Muscle layer of duodenum (tissue), 2 donors: ENCODE results near the gene BCL3.
A peak's percentile ranks its signal among the peaks of the same experiment; 100 is the strongest.

Experiments
- H3K27ac ChIP-seq: one replicate; pipeline ENCODE4 v1.7.0; 2013; ENCODE audit warnings: mild to moderate bottlenecking, low read length
- H3K27me3 ChIP-seq: one replicate; pipeline ENCODE4 v1.7.0; 2013; ENCODE audit warnings: low read depth, mild to moderate bottlenecking, control low read depth, low read length
- H3K36me3 ChIP-seq, 2 donors: one replicate each; pipeline ENCODE4 v1.7.0; 2013; ENCODE audit warnings: low read length in 2 of 2, control low read depth in 1 of 2, mild to moderate bottlenecking in 1 of 2; ENCODE audit not compliant: insufficient read depth in 2 of 2, control insufficient read depth in 1 of 2
- H3K4me1 ChIP-seq, 2 donors: one replicate each; pipeline ENCODE4 v1.7.0; 2013; ENCODE audit warnings: low read length in 2 of 2, mild to moderate bottlenecking in 2 of 2, control low read depth in 1 of 2, moderate library complexity in 1 of 2; ENCODE audit not compliant: insufficient read depth in 2 of 2, control insufficient read depth in 1 of 2
- H3K4me3 ChIP-seq, 2 donors: one replicate each; pipeline ENCODE4 v1.7.0; 2013; ENCODE audit warnings: low read length in 2 of 2, low read depth in 1 of 2, mild to moderate bottlenecking in 1 of 2
- H3K9me3 ChIP-seq, 2 donors: one replicate each; pipeline ENCODE4 v1.7.0; 2013; ENCODE audit warnings: low read length in 2 of 2, control low read depth in 1 of 2, mild to moderate bottlenecking in 1 of 2; ENCODE audit not compliant: control insufficient read depth in 1 of 2
- donor health status: healthy.

The BCL3 gene

DNA sequence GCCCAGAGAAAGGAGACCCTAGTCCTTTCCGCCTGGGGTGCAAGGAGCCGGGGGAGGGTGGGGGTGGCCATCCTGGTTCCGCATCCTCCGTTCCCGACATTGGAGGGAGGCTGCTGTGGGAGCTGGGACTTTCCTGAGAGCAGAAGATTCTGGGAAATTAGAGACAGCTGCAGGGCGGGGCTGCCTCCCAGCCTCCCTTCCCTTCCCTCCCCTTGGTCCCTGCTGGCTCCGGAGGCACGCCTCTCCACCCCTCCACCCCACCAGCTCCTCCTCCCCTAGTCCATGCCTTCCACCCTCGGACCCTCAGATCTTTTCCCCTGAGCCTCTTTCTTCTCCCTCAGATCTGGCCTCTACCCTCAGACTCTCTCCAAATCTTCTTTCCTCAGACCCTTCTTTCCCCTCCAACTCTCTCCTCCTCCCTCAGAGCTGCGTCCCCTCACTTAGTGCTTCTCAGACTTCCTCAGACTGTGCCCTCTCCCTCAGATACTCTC, 3.1 kb upstream of the BCL3 start:
- Histone ChIP-seq H3K36me3 (peaks cover 0 to 4% of the 10 kb centered on the region in 2 donors), H3K4me3 (peak overlapping the region; percentile 34 to 42), H3K4me1 (peaks cover 26 to 38% of the 10 kb centered on the region in 2 donors), H3K27me3 (no peaks in the 10 kb centered on the region), H3K9me3 (no peaks in the 10 kb centered on the region), H3K27ac (peak overlapping the region; percentile 92)

GRCh38 chr19:44745887-44746600, 2.5 kb upstream of the BCL3 start:
- H3K27ac ChIP-seq: peak overlapping the region; percentile 92
- H3K36me3 ChIP-seq: peaks cover 1 to 6% of the 10 kb centered on the region in 2 donors
- no peaks in the 10 kb centered on the region for H3K27me3 ChIP-seq
- H3K4me1 ChIP-seq: peaks cover 26 to 40% of the 10 kb centered on the region in 2 donors
- H3K9me3 ChIP-seq: no peaks in the 10 kb centered on the region
- peak overlapping the region in 1 of 2 donors; percentile 42 for H3K4me3 ChIP-seq

DNA sequence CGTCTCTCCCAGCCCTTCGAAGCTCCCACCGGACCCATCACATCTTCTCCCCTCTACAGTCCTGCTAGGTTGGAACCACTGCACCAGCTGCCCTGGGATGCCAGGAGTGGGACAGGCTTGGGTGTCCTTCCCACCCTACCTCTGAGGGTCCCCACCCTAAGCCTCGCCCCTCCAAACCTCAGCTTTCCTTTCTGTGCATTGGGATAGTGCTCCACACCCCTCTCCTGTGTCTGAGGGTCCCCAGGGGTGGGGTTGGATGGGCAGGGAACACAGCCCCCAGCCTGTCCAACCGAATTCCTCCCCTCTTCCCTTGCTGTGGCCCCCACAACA, 1.9 kb upstream of the BCL3 start:
- Histone ChIP-seq H3K27ac (peak overlapping the region; percentile 92), H3K36me3 (peaks cover 7 to 10% of the 10 kb centered on the region in 2 donors), H3K4me3 (peak overlapping the region; percentile 33 to 66), H3K4me1 (peaks cover 26 to 41% of the 10 kb centered on the region in 2 donors), H3K27me3 (no peaks in the 10 kb centered on the region), H3K9me3 (no peaks in the 10 kb centered on the region)

DNA sequence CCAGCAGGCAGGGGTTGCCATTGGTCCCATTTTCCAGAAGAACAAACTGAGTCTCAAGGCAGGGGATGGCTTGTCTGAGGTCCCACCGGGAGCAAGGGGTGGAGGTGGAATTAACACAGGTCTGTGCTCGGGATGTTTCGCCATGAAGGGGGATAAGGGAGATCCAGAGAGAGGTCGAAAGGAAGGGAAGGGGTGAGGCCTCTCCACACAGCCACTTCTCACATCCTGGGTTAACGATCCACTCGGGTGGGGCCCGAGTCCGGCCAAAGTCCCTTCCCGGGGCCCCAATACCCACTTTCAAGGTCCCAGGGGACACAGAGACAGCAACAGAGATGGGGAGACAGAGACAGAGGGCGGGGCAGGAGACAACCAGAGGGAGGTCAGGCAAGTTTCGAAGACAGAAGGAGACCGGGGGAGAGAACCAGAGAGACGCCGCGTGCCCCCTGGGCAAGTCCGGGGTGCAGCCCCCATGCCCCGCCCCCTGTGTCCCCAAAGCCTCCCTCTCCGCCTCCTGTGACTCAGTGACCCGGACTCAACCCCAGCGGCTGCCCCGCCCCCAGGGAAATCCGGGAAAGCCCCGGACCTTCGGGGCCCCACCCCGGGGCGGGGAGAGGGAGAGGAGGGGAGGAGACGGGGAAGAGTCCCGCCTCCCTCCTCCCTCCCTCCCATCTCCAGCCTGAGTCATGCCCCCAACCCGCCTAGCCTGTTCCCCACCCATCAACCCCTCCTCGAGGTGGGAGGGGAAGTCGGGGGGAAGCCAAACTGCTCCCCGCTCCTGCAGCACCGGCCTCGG, 1.4 kb upstream of the BCL3 start:
- Histone ChIP-seq H3K27me3 (no peaks in the 10 kb centered on the region), H3K36me3 (peaks cover 8 to 13% of the 10 kb centered on the region in 2 donors), H3K27ac (peak overlapping the region; percentile 99), H3K4me1 (peaks cover 24 to 40% of the 10 kb centered on the region in 2 donors), H3K4me3 (peak overlapping the region; percentile 66 to 87), H3K9me3 (no peaks in the 10 kb centered on the region)

- Histone ChIP-seq H3K9me3 (no peaks in the 10 kb centered on the region), H3K4me1 (peaks cover 23 to 37% of the 10 kb centered on the region in 2 donors), H3K36me3 (peaks cover 8 to 20% of the 10 kb centered on the region in 2 donors), H3K27ac (peak overlapping the region; percentile 99), H3K4me3 (peak overlapping the region; percentile 66 to 87), H3K27me3 (no peaks in the 10 kb centered on the region)
Observed at GRCh38 chr19:44747739-44748425, 626 bp upstream of the BCL3 start.

DNA sequence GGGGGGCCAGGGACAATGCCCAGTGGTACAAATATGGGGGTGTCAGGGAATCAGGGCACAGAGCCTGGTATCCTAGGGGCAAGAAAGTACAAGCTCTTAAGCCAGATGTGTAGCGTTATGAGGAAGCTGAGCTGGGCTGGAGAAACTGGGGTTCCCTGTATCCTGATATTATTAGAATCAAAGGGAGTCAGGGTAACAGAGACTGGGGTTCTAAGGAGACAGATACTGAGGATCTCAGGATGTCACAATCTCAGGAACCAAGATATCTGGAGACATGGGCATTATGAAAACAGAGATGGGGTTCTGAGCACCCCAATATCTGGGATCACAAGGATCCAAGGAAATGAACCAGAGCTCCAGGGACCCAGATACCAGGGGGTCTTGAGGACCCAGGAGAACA, 784 bp downstream of the BCL3 start:
- Histone ChIP-seq H3K27me3 (no peaks in the 10 kb centered on the region), H3K27ac (peak overlapping the region; percentile 87), H3K4me1 (peaks cover 24 to 40% of the 10 kb centered on the region in 2 donors), H3K36me3 (peaks cover 8 to 22% of the 10 kb centered on the region in 2 donors), H3K9me3 (no peaks in the 10 kb centered on the region), H3K4me3 (peak overlapping the region; percentile 82 to 94)

- Histone ChIP-seq H3K36me3 (peaks cover 8 to 24% of the 10 kb centered on the region in 2 donors), H3K27me3 (no peaks in the 10 kb centered on the region), H3K4me3 (peak overlapping the region; percentile 82 to 94), H3K4me1 (peaks cover 29 to 43% of the 10 kb centered on the region in 2 donors), H3K27ac (peak overlapping the region; percentile 87), H3K9me3 (no peaks in the 10 kb centered on the region)
Observed at GRCh38 chr19:44749994-44750393, 1.5 kb downstream of the BCL3 start.

- Histone ChIP-seq H3K4me3 (peak overlapping the region; percentile 59 to 66), H3K4me1 (peaks cover 27 to 54% of the 10 kb centered on the region in 2 donors), H3K27me3 (no peaks in the 10 kb centered on the region), H3K9me3 (no peaks in the 10 kb centered on the region), H3K36me3 (peaks cover 8 to 40% of the 10 kb centered on the region in 2 donors), H3K27ac (peak overlapping the region; percentile 79)
Observed at GRCh38 chr19:44752123-44752815, 3.8 kb downstream of the BCL3 start.

DNA sequence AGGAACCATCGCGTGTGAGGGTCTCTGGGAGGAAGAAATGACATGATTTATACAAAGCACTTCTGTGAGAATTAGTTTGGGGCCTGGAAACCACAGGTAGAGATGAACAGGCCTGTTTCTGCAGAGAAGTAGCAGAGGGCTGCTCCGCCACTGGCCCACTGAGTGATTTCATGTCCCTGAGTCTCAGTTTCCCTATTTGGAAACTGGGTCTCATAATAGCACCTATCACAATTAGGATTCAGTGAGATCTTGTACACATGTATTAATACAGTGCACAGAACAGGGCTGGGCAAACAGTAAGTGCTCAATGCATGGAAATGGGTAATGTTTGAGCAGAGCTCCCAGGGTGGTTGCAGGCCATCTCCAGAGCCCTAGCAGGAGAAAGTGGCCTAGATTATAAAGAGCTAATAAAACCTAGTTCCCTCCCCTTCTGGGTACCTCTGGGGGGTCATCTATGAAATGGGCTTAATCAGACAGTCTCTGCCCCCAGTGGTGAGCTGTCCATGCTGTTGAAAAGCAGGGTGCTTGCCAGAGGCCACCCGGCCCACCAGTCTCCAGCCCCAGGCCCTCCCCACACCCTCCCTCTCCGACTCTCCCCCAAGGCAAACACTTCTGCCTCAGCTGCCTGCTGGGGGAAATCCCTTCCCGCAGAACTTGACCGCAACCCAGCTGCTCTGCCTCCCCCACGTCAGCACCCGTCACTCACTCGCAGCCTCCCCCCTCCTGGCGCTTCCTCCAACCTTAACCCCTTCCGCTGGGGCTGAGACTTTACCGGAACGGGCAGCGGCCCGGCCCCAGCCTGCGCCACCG, 4.5 kb downstream of the BCL3 start:
- Histone ChIP-seq H3K27ac (peak overlapping the region; percentile 79), H3K4me1 (peaks cover 27 to 54% of the 10 kb centered on the region in 2 donors), H3K27me3 (no peaks in the 10 kb centered on the region), H3K36me3 (peaks cover 8 to 40% of the 10 kb centered on the region in 2 donors), H3K4me3 (peak overlapping the region; percentile 59 to 66), H3K9me3 (no peaks in the 10 kb centered on the region)

DNA sequence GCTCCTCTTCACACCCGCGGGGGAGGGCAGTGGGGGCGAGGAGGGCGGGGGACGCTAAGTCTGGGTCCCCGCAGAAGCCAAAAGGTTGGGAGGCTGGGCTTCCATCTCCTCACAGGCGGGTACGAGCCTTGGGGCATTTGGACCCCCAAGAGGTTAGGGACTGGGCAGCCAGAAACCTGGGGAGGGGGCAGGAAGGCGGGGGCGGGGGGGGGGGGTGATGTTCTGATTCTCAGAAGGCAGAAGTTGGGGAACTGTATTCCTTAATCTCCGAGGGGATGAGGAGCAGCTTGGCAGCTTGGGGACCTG, 5.1 kb downstream of the BCL3 start:
- no peaks in the 10 kb centered on the region for H3K27me3 ChIP-seq
- H3K36me3 ChIP-seq: peaks cover 8 to 44% of the 10 kb centered on the region in 2 donors
- H3K4me1 ChIP-seq: peaks cover 27 to 54% of the 10 kb centered on the region in 2 donors
- H3K27ac ChIP-seq: peak overlapping the region; percentile 99
- no peaks in the 10 kb centered on the region for H3K9me3 ChIP-seq
- peak overlapping the region; percentile 59 to 74 for H3K4me3 ChIP-seq
